HEK293T (cell line): ENCODE results near the gene ATG7.

Experiments used
- ARNT ChIP-seq: fragments of 450-650 bp; IDR thresholded peaks from 2 replicates; pipeline ENCODE4 v1.6.1; 2017; ENCODE audit warnings: mild to moderate bottlenecking
- BHLHE40 ChIP-seq: fragments of 450-650 bp; IDR thresholded peaks from 2 replicates; pipeline ENCODE4 v1.6.1; 2016; ENCODE audit warnings: mild to moderate bottlenecking, moderate library complexity, borderline replicate concordance
- CTBP1 ChIP-seq: fragments of 450-650 bp; IDR thresholded peaks from 2 replicates; pipeline ENCODE4 v1.6.1; 2016; ENCODE audit warnings: borderline replicate concordance
- ELF4 ChIP-seq: fragments of 450-650 bp; IDR thresholded peaks from 2 replicates; pipeline ENCODE4 v1.6.1; 2017; ENCODE audit warnings: antibody characterized with exemption
- FOXA1 ChIP-seq: fragments of 450-650 bp; IDR thresholded peaks from 2 replicates; pipeline ENCODE4 v1.6.1; 2016; ENCODE audit warnings: mild to moderate bottlenecking
- FOXK2 ChIP-seq: fragments of 450-650 bp; IDR thresholded peaks from 2 replicates; pipeline ENCODE4 v1.6.1; 2016; ENCODE audit warnings: mild to moderate bottlenecking
- FOXM1 ChIP-seq: fragments of 450-650 bp; IDR thresholded peaks from 2 replicates; pipeline ENCODE4 v1.6.1; 2017; ENCODE audit warnings: mild to moderate bottlenecking, borderline replicate concordance
- HDGF ChIP-seq: fragments of 450-650 bp; IDR thresholded peaks from 2 replicates; pipeline ENCODE4 v1.6.1; 2017; ENCODE audit warnings: antibody characterized with exemption, borderline replicate concordance
- L3MBTL2 ChIP-seq: fragments of 450-650 bp; conservative IDR thresholded peaks from 2 replicates; pipeline ENCODE4 v1.6.1; 2016; ENCODE audit warnings: mild to moderate bottlenecking
- NFRKB ChIP-seq: fragments of 450-650 bp; IDR thresholded peaks from 2 replicates; pipeline ENCODE4 v1.6.1; 2016; ENCODE audit warnings: mild to moderate bottlenecking, moderate library complexity
- PKNOX1 ChIP-seq: fragments of 450-650 bp; IDR thresholded peaks from 2 replicates; pipeline ENCODE4 v1.6.1; 2016
- SP1 ChIP-seq: fragments of 450-650 bp; IDR thresholded peaks from 2 replicates; pipeline ENCODE4 v1.6.1; 2017
- SUZ12 ChIP-seq: fragments of 450-650 bp; IDR thresholded peaks from 2 replicates; pipeline ENCODE4 v1.6.1; 2016; ENCODE audit warnings: mild to moderate bottlenecking
- TARDBP ChIP-seq: fragments of 450-650 bp; IDR thresholded peaks from 2 replicates; pipeline ENCODE4 v1.6.1; 2016

GRCh38 chr3:11606090-11606784 is 334.0 kb downstream of the ATG7 start:
- TF ChIP-seq SP1 (no peak), FOXK2 (no peak), PKNOX1 (peak; percentile 36), CTBP1 (no peak), FOXA1 (no peak), HDGF (no peak), FOXM1 (no peak), L3MBTL2 (no peak), SUZ12 (no peak), ELF4 (no peak), ARNT (no peak), BHLHE40 (no peak), NFRKB (no peak), TARDBP (no peak)
